H1 (cell line): ENCODE data around the gene CACNB4. TPM values are rescaled to one million over a fixed set of nuclear protein-coding genes. Genes with fewer than 3 reads are reported as not detected.
"Not testable (repeated sequence)": the region's sequence is repeated elsewhere in the genome, so short reads cannot be mapped to it uniquely, and the experiment has no call there.

Experiments used
- CTCF ChIA-PET: fragments of 300-600 bp; sonication (Branson Sonifier 250); formaldehyde crosslinking; loops from one replicate; lab custom pipeline; 2021; ENCODE audit not compliant: partially characterized antibody; lab: Charles Lee
- POLR2A ChIA-PET: fragments of 300-600 bp; sonication (Branson Sonifier 250); formaldehyde crosslinking; loops from one replicate; lab custom pipeline; 2021; ENCODE audit warnings: inconsistent platforms; ENCODE audit not compliant: partially characterized antibody; lab: Charles Lee
- DNase-seq, 2 experiments: peaks; one replicate each; pipeline versions ENCODE4 v3.0.0 to v3.0.0-alpha.2; 2010 to 2022; ENCODE audit warnings: low spot score in 2 of 2, low read depth in 1 of 2, mixed read lengths in 1 of 2
- FAIRE-seq: peaks from 2 replicates; lab custom pipeline; 2011; peaks lifted over from hg19 to GRCh38; lab: Jason Lieb, UNC
- H2AFZ ChIP-seq: 2 replicates; pipeline ENCODE4 v1.8.1; 2012; ENCODE audit warnings: low read length, inconsistent platforms
- H2AK5ac ChIP-seq: 2 replicates; pipeline ENCODE4 v1.6.1; 2013; ENCODE audit warnings: low read depth, low read length
- H2BK120ac ChIP-seq: replicated peaks from 2 replicates; pipeline ENCODE3; 2013; ENCODE audit warnings: low read depth, low read length, inconsistent platforms
- H2BK12ac ChIP-seq: 2 replicates; pipeline ENCODE4 v1.6.1; 2013; ENCODE audit warnings: low read depth, low read length
- H2BK15ac ChIP-seq: 2 replicates; pipeline ENCODE4 v1.6.1; 2013; ENCODE audit warnings: low read length
- H2BK20ac ChIP-seq: 2 replicates; pipeline ENCODE4 v1.6.1; 2013; ENCODE audit warnings: low read length
- H2BK5ac ChIP-seq: 2 replicates; pipeline ENCODE4 v1.6.1; 2013; ENCODE audit warnings: low read depth, low read length
- H3K14ac ChIP-seq: 2 replicates; pipeline ENCODE4 v1.6.1; 2013; ENCODE audit warnings: inconsistent platforms; ENCODE audit not compliant: insufficient read length
- H3K18ac ChIP-seq: 2 replicates; pipeline ENCODE4 v1.6.1; 2013; ENCODE audit warnings: low read length; ENCODE audit errors: extremely low read depth
- H3K23ac ChIP-seq: 2 replicates; pipeline ENCODE4 v1.6.1; 2013; ENCODE audit warnings: inconsistent platforms; ENCODE audit not compliant: insufficient read length
- H3K23me2 ChIP-seq: 2 replicates; pipeline ENCODE4 v1.6.1; 2013; ENCODE audit warnings: low read depth, low read length
- H3K27ac ChIP-seq: 2 replicates; pipeline ENCODE4 v1.6.1; 2011; ENCODE audit warnings: low read depth, low read length, inconsistent platforms
- H3K27me3 ChIP-seq, 4 experiments: replicated peaks in 1 of 4; 1 replicate in 1 of 4; 2 replicates in 3 of 4; pipeline versions ENCODE4 v1.6.1 to v1.8.1; 2011 to 2013; ENCODE audit warnings: low read length in 3 of 4, mild to moderate bottlenecking in 3 of 4, inconsistent platforms in 2 of 4, mixed read lengths in 2 of 4, moderate library complexity in 1 of 4; ENCODE audit not compliant: control insufficient read depth in 3 of 4, insufficient read depth in 3 of 4; ENCODE audit errors: extremely low read depth in 1 of 4
- H3K36me3 ChIP-seq, 4 experiments: 2 replicates each; pipeline versions ENCODE4 v1.6.1 to v1.8.1; 2011 to 2013; ENCODE audit warnings: mild to moderate bottlenecking in 4 of 4, low read length in 3 of 4, moderate library complexity in 2 of 4, control low read depth in 1 of 4, inconsistent platforms in 1 of 4; ENCODE audit not compliant: insufficient read depth in 4 of 4, control insufficient read depth in 2 of 4
- H3K4ac ChIP-seq: replicated peaks from 2 replicates; pipeline ENCODE3; 2013; ENCODE audit warnings: low read length, low read depth, mixed read lengths, inconsistent platforms; ENCODE audit not compliant: insufficient read length
- H3K4me1 ChIP-seq, 4 experiments: replicated peaks in 1 of 4; 1 replicate in 1 of 4; 2 replicates in 3 of 4; pipeline versions ENCODE4 v1.6.1 to v1.8.1; 2011 to 2013; ENCODE audit warnings: low read length in 3 of 4, inconsistent platforms in 2 of 4, mixed read lengths in 1 of 4; ENCODE audit not compliant: insufficient read depth in 4 of 4, control insufficient read depth in 3 of 4
- H3K4me2 ChIP-seq, 2 experiments: 2 replicates each; pipeline versions ENCODE4 v1.6.1 to v1.8.1; 2011 to 2013; ENCODE audit warnings: low read depth in 2 of 2, low read length in 2 of 2, control low read depth in 1 of 2, inconsistent platforms in 1 of 2, mild to moderate bottlenecking in 1 of 2; ENCODE audit not compliant: insufficient read depth in 1 of 2
- H3K4me3 ChIP-seq, 4 experiments: fragments of 200-600, 300-600 bp in 1 of 4; sonication (generic), shearing (Covaris generic), sonication (Bioruptor Twin) in 1 of 4; 2 replicates each; pipeline versions ENCODE4 v1.5.1 to v1.8.1; 2011 to 2016; ENCODE audit warnings: low read length in 4 of 4, low read depth in 3 of 4, control low read depth in 2 of 4, inconsistent platforms in 2 of 4, mild to moderate bottlenecking in 2 of 4, mixed read lengths in 1 of 4, moderate library complexity in 1 of 4; ENCODE audit not compliant: insufficient read depth in 2 of 4; ENCODE audit errors: extremely low read depth in 1 of 4
- H3K56ac ChIP-seq: replicated peaks from 2 replicates; pipeline ENCODE3; 2013; ENCODE audit warnings: low read depth, mild to moderate bottlenecking, mixed read lengths, low read length, inconsistent platforms; ENCODE audit not compliant: insufficient read length
- H3K79me1 ChIP-seq: 2 replicates; pipeline ENCODE4 v1.6.1; 2013; ENCODE audit warnings: low read depth, low read length, control low read depth
- H3K79me2 ChIP-seq, 2 experiments: 2 replicates each; pipeline versions ENCODE4 v1.6.1 to v1.8.1; 2012 to 2013; ENCODE audit warnings: low read length in 2 of 2, mild to moderate bottlenecking in 2 of 2, inconsistent platforms in 1 of 2; ENCODE audit not compliant: insufficient read depth in 2 of 2, control insufficient read depth in 1 of 2
- H3K9ac ChIP-seq, 4 experiments: replicated peaks in 1 of 4; 1 replicate in 1 of 4; 2 replicates in 3 of 4; pipeline versions ENCODE4 v1.6.1 to v1.8.1; 2011 to 2013; ENCODE audit warnings: low read depth in 3 of 4, low read length in 3 of 4, control low read depth in 2 of 4, mild to moderate bottlenecking in 2 of 4, moderate library complexity in 2 of 4, inconsistent platforms in 1 of 4; ENCODE audit errors: extremely low read depth in 1 of 4
- H3K9me3 ChIP-seq, 2 experiments: 2 replicates each; pipeline versions ENCODE4 v1.6.1 to v1.8.1; 2012 to 2013; ENCODE audit warnings: mild to moderate bottlenecking in 2 of 2, moderate library complexity in 2 of 2, control low read depth in 1 of 2, inconsistent platforms in 1 of 2, low read depth in 1 of 2, low read length in 1 of 2, mixed read lengths in 1 of 2; ENCODE audit not compliant: insufficient read depth in 2 of 2
- H4K20me1 ChIP-seq, 2 experiments: replicated peaks in 1 of 2; 2 replicates each; pipeline versions ENCODE3 to v1.8.1; 2011 to 2013; ENCODE audit warnings: inconsistent platforms in 2 of 2, low read length in 2 of 2, mild to moderate bottlenecking in 1 of 2; ENCODE audit not compliant: insufficient read depth in 2 of 2, control insufficient read depth in 1 of 2
- H4K5ac ChIP-seq: 2 replicates; pipeline ENCODE4 v1.6.1; 2013; ENCODE audit warnings: low read length, low read depth, mixed read lengths, inconsistent platforms; ENCODE audit not compliant: insufficient read length
- H4K8ac ChIP-seq: 2 replicates; pipeline ENCODE4 v1.8.0; 2013; ENCODE audit warnings: mild to moderate bottlenecking, moderate library complexity, low read length, inconsistent platforms; ENCODE audit not compliant: insufficient read depth; ENCODE audit errors: extremely low read depth
- H4K91ac ChIP-seq: replicated peaks from 2 replicates; pipeline ENCODE3; 2013; ENCODE audit warnings: low read length, mixed read lengths, inconsistent platforms; ENCODE audit not compliant: insufficient read length
- WGBS, 2 experiments: shearing (Covaris generic) in 1 of 2; methylation state at CpG; one replicate each; pipeline versions ENCODE4 v1.1.6 to v1.1.7; 2013 to 2015; ENCODE audit warnings: low lambda C conversion rate in 2 of 2, mixed read lengths in 2 of 2, inconsistent platforms in 1 of 2, low coverage in 1 of 2, missing lambda C conversion rate in 1 of 2; ENCODE audit not compliant: insufficient replicate concordance in 2 of 2, insufficient coverage in 1 of 2, insufficient read length in 1 of 2; ENCODE audit errors: extremely low coverage in 1 of 2, missing lambda C conversion rate in 1 of 2; 5-methylcytosine and 5-hydroxymethylcytosine counted together
- polyA plus RNA-seq, 7 experiments: library from polyadenylated mRNA; depleted of rRNA in 3 of 7; stranded (reverse) in 5 of 7; unstranded in 2 of 7; fragments of >200 nt in 5 of 7; fragments of 200-250 nt in 2 of 7; gene quantifications; 1 replicate in 5 of 7; 2 replicates in 1 of 7; 4 replicates in 1 of 7; pipeline versions ENCODE4 v1.2.1 to v1.2.3, GENCODE V29; 2011 to 2013; ENCODE audit warnings: missing spikeins in 2 of 7, mixed read lengths in 2 of 7
- total RNA-seq: library from RNA; stranded (reverse); fragmentation: NEBNext Ultra II Directional; extraction: Animal tissue kit (Norgen Biotek cat#: 25700); gene quantifications from 2 replicates; pipeline ENCODE4 v1.2.1, GENCODE V29; 2021

CACNB4 gene
- total and polyA plus RNA-seq, 2 of the 8 experiments (the other 6 are each of a cell fraction or from before 2014, with no cell fraction given): 2.0 to 4.0 TPM

GRCh38 chr2:151794422-151794821 lies 304.4 kb downstream of the CACNB4 start:
- H3K4me1 ChIP-seq, H3K23me2 ChIP-seq, FAIRE-seq, H3K36me3 ChIP-seq, H2BK5ac ChIP-seq, H3K79me1 ChIP-seq, H4K5ac ChIP-seq, H3K79me2 ChIP-seq, H3K18ac ChIP-seq, H2BK12ac ChIP-seq, H3K9me3 ChIP-seq, H2BK15ac ChIP-seq, H4K8ac ChIP-seq, H3K23ac ChIP-seq, H3K4me2 ChIP-seq, H2BK20ac ChIP-seq, H3K27ac ChIP-seq, H2AFZ ChIP-seq, H4K91ac ChIP-seq, H3K14ac ChIP-seq, H3K9ac ChIP-seq, H3K4me3 ChIP-seq, H3K56ac ChIP-seq, H2BK120ac ChIP-seq, H3K27me3 ChIP-seq, H3K4ac ChIP-seq, H2AK5ac ChIP-seq, H4K20me1 ChIP-seq, DNase-seq: not testable (repeated sequence)
- ChIA-PET POLR2A (interaction anchor here (1.6 kb wide), 1 partner anchor 12 kb away, joined by 4 read pairs; no protein-coding TSS in a partner anchor), CTCF (interaction anchor here (1.3 kb wide), 1 partner anchor 11 kb away, joined by 3 read pairs; no protein-coding TSS in a partner anchor)
- 89% methylated on average over 6 of the region's 6 CpGs; no CpG with 5 or more reads in 1 of the 2 experiments for WGBS, 2 experiments
